ENCODE data around the gene KLHL6.

DNA sequence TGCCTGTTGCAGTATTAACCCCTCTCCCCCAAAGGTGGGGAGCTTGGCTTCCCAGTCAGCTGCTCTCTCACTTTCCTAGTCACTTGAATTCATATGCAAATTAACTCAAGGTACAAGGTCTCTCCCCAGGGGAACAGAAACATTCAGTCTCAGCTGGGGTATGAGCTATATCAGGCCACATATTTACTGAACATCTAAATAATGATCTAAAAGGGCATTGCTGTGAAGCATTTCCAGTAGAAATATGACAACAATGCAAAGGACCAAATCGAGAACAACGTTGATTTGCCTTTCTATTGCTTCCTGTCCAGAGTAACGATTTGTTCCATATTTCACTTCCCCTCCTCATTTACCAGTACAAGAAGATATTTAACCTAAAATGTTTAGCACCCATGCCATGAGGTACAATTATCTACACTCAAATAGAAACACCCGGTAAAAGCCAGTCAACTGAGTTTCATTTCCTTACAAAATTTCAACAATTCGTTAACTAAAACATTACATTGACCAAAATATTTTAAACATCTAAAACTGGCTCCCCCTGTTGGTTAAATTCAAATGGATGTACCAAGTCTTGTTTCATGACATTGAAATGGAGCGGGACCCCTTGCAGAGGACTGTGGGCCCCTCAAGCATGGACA is 36.5 kb upstream of the KLHL6 start:
- TF ChIP-seq, protein P1, sequence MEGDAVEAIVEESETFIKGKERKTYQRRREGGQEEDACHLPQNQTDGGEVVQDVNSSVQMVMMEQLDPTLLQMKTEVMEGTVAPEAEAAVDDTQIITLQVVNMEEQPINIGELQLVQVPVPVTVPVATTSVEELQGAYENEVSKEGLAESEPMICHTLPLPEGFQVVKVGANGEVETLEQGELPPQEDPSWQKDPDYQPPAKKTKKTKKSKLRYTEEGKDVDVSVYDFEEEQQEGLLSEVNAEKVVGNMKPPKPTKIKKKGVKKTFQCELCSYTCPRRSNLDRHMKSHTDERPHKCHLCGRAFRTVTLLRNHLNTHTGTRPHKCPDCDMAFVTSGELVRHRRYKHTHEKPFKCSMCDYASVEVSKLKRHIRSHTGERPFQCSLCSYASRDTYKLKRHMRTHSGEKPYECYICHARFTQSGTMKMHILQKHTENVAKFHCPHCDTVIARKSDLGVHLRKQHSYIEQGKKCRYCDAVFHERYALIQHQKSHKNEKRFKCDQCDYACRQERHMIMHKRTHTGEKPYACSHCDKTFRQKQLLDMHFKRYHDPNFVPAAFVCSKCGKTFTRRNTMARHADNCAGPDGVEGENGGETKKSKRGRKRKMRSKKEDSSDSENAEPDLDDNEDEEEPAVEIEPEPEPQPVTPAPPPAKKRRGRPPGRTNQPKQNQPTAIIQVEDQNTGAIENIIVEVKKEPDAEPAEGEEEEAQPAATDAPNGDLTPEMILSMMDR (IDR thresholded peaks at IDR 0.05): no peak
- TF ChIP-seq EP300 (IDR thresholded peaks at IDR 0.05) (no peak), POLR2A (IDR thresholded peaks at IDR 0.05) (no peak)

All from tibial nerve (tissue), 4 donors.